CD14-positive monocyte (primary cell): Measurements from ENCODE around the gene ATM. TPM values are rescaled to one million over a fixed set of nuclear protein-coding genes. Genes with fewer than 3 reads are reported as not detected.

Experiments used
- DNase-seq, 3 donors: peaks; one replicate each; pipeline ENCODE4 v3.0.0-alpha.2; 2011 to 2022
- H2AFZ ChIP-seq: 2 replicates; pipeline ENCODE4 v1.6.0; 2012; ENCODE audit warnings: mild to moderate bottlenecking, low read depth, low read length, inconsistent platforms; ENCODE audit not compliant: insufficient read depth, poor library complexity, severe bottlenecking
- H3K27ac ChIP-seq, 2 donors: 1 replicate in 1 of 2; 2 replicates in 1 of 2; pipeline ENCODE4 v1.5.1; 2012 to 2013; ENCODE audit warnings: low read length in 2 of 2, control low read depth in 1 of 2, inconsistent platforms in 1 of 2, low read depth in 1 of 2, mild to moderate bottlenecking in 1 of 2
- H3K27me3 ChIP-seq, 2 donors: one replicate each; pipeline versions ENCODE4 v1.6.0 to v1.6.1; 2011 to 2013; ENCODE audit warnings: low read length in 2 of 2; ENCODE audit not compliant: control insufficient read depth in 2 of 2, insufficient read depth in 2 of 2
- H3K36me3 ChIP-seq, 2 donors: replicated peaks in 1 of 2; 1 replicate in 1 of 2; 2 replicates in 1 of 2; pipeline versions ENCODE4 v1.5.1 to v1.6.1; 2012 to 2013; ENCODE audit warnings: low read length in 2 of 2, control low read depth in 1 of 2, inconsistent platforms in 1 of 2, mild to moderate bottlenecking in 1 of 2; ENCODE audit not compliant: insufficient read depth in 2 of 2, control insufficient read depth in 1 of 2
- H3K4me1 ChIP-seq, 2 donors: 1 replicate in 1 of 2; 2 replicates in 1 of 2; pipeline versions ENCODE4 v1.5.1 to v1.6.1; 2012 to 2013; ENCODE audit warnings: low read length in 2 of 2, control low read depth in 1 of 2, inconsistent platforms in 1 of 2, mild to moderate bottlenecking in 1 of 2, moderate library complexity in 1 of 2; ENCODE audit not compliant: insufficient read depth in 2 of 2, control insufficient read depth in 1 of 2
- H3K4me2 ChIP-seq: replicated peaks from 2 replicates; pipeline ENCODE3; 2012; ENCODE audit warnings: low read length, moderate library complexity, mild to moderate bottlenecking; ENCODE audit not compliant: poor library complexity, severe bottlenecking; ENCODE audit errors: extremely low read depth
- H3K4me3 ChIP-seq, 3 experiments: fragments of 200-600 bp in 1 of 3; sonication (generic) in 1 of 3; replicated peaks in 1 of 3; 1 replicate in 2 of 3; 2 replicates in 1 of 3; pipeline ENCODE4 v1.5.1; 2011 to 2013; ENCODE audit warnings: low read length in 3 of 3, mild to moderate bottlenecking in 3 of 3, control low read depth in 2 of 3, low read depth in 2 of 3, inconsistent platforms in 1 of 3, moderate library complexity in 1 of 3
- H3K79me2 ChIP-seq: 2 replicates; pipeline ENCODE4 v1.6.0; 2012; ENCODE audit warnings: mild to moderate bottlenecking, control low read depth, inconsistent platforms, low read length, moderate library complexity; ENCODE audit not compliant: insufficient read depth
- H3K9ac ChIP-seq: 2 replicates; pipeline ENCODE4 v1.6.0; 2017; ENCODE audit warnings: low read length, mild to moderate bottlenecking; ENCODE audit not compliant: insufficient read depth, poor library complexity, severe bottlenecking
- H3K9me3 ChIP-seq, 2 donors: replicated peaks in 1 of 2; 1 replicate in 1 of 2; 2 replicates in 1 of 2; pipeline versions ENCODE4 v1.5.1 to v1.6.1; 2012 to 2013; ENCODE audit warnings: low read length in 2 of 2, control low read depth in 1 of 2; ENCODE audit not compliant: control insufficient read depth in 1 of 2, insufficient read depth in 1 of 2
- H4K20me1 ChIP-seq: 2 replicates; pipeline ENCODE4 v1.6.0; 2012; ENCODE audit warnings: mild to moderate bottlenecking, low read length, control low read depth, moderate library complexity; ENCODE audit not compliant: insufficient read depth
- H3K27ac Mint-ChIP-seq, 7 donors: one replicate each; pipeline ENCODE4 v1.8.0; 2020; ENCODE audit warnings: mild to moderate bottlenecking in 7 of 7, mixed read lengths in 7 of 7, moderate library complexity in 6 of 7, inconsistent platforms in 2 of 7
- H3K27me3 Mint-ChIP-seq, 3 donors: one replicate each; pipeline ENCODE4 v1.8.0; 2021 to 2022; ENCODE audit warnings: low read depth in 3 of 3, mild to moderate bottlenecking in 3 of 3, mixed read lengths in 3 of 3, moderate library complexity in 3 of 3, inconsistent platforms in 1 of 3
- H3K36me3 Mint-ChIP-seq, 2 donors: one replicate each; pipeline ENCODE4 v1.8.0; 2020; ENCODE audit warnings: mixed read lengths in 2 of 2, inconsistent platforms in 1 of 2, mild to moderate bottlenecking in 1 of 2
- H3K4me1 Mint-ChIP-seq: one replicate; pipeline ENCODE4 v1.8.0; 2020; ENCODE audit warnings: mild to moderate bottlenecking, mixed read lengths
- H3K4me3 Mint-ChIP-seq, 2 donors: one replicate each; pipeline ENCODE4 v1.8.0; 2020; ENCODE audit warnings: mild to moderate bottlenecking in 2 of 2, mixed read lengths in 2 of 2, moderate library complexity in 1 of 2
- H3K9me3 Mint-ChIP-seq, 7 donors: one replicate each; pipeline ENCODE4 v1.8.0; 2020 to 2022; ENCODE audit warnings: mixed read lengths in 7 of 7, mild to moderate bottlenecking in 6 of 7, moderate library complexity in 6 of 7, inconsistent platforms in 2 of 7
- WGBS: methylation state at CpG from one replicate; pipeline ENCODE4 v1.1.5; 2013; ENCODE audit warnings: missing lambda C conversion rate; ENCODE audit not compliant: insufficient coverage; 5-methylcytosine and 5-hydroxymethylcytosine counted together
- intact Hi-C, 2 donors: fragments of 100-400 bp; cut with micrococcal nuclease; formaldehyde crosslinking; loops; one replicate each; pipeline versions ENCODE4 v1.15.0 to v1.15.1; 2023
- polyA plus RNA-seq, 3 donors: library from polyadenylated mRNA; depleted of rRNA in 1 of 3; unstranded in 2 of 3; stranded (reverse) in 1 of 3; fragments of 300-500 nt in 2 of 3; fragments of >200 nt in 1 of 3; fragmentation: Illumina TruSeq in 2 of 3; gene quantifications; 1 replicate in 2 of 3; 2 replicates in 1 of 3; pipeline ENCODE4 v1.2.3, GENCODE V29; 2012 to 2021
- TF ChIP-seq, protein P1 (sequence below): fragments of 200-600 bp; IDR thresholded peaks from one replicate; pipeline ENCODE4 v1.8.0; 2022; ENCODE audit warnings: antibody characterized with exemption, mild to moderate bottlenecking

ATM gene
- polyA plus RNA-seq, 3 donors: 13.2 to 56.7 (median 21.4) TPM

DNA sequence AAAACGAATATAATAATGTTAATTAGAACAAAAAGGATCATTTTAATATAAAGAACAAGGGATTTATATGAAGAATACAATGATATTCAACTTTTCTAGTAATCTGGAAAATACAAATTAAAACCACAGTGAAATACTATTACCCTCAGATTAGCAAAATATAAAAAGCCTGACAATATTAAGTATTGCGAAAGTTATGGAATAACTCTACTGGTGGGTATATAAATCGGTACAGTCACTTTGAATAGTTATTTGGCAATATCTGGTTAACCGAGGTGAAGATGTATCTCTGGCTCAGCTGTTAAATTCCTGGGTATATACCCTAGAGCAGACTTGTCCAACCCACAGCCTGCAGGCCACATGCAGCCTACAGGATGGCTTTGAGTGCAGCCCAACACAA lies 118.8 kb downstream of the ATM start:
- Histone ChIP-seq H4K20me1 (no peaks in the 10 kb centered on the region), H3K36me3 (peaks cover 26 to 71% of the 10 kb centered on the region in 2 donors), H3K27me3 (no peaks in the 10 kb centered on the region), H3K4me2 (no peak overlapping the region), H3K79me2 (no peaks in the 10 kb centered on the region), H3K4me3 (no peak overlapping the region), H3K4me1 (no peaks in the 10 kb centered on the region), H2AFZ (no peak overlapping the region), H3K9me3 (no peaks in the 10 kb centered on the region), H3K27ac (no peak overlapping the region), H3K9ac (no peak overlapping the region)
- no peaks in the 10 kb centered on the region for H3K27me3 Mint-ChIP-seq
- H3K27ac Mint-ChIP-seq: no peak overlapping the region
- H3K9me3 Mint-ChIP-seq: no peaks in the 10 kb centered on the region
- TF ChIP-seq, protein P1, sequence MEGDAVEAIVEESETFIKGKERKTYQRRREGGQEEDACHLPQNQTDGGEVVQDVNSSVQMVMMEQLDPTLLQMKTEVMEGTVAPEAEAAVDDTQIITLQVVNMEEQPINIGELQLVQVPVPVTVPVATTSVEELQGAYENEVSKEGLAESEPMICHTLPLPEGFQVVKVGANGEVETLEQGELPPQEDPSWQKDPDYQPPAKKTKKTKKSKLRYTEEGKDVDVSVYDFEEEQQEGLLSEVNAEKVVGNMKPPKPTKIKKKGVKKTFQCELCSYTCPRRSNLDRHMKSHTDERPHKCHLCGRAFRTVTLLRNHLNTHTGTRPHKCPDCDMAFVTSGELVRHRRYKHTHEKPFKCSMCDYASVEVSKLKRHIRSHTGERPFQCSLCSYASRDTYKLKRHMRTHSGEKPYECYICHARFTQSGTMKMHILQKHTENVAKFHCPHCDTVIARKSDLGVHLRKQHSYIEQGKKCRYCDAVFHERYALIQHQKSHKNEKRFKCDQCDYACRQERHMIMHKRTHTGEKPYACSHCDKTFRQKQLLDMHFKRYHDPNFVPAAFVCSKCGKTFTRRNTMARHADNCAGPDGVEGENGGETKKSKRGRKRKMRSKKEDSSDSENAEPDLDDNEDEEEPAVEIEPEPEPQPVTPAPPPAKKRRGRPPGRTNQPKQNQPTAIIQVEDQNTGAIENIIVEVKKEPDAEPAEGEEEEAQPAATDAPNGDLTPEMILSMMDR: no peak
- no CpG with 5 or more reads among the region's 4 CpGs for WGBS
- no peak for DNase-seq
- intact Hi-C loops: no loop called here
- no peaks in the 10 kb centered on the region for H3K4me1 Mint-ChIP-seq
- H3K36me3 Mint-ChIP-seq: peaks cover 48 to 63% of the 10 kb centered on the region in 2 donors
- no peak overlapping the region for H3K4me3 Mint-ChIP-seq

DNA sequence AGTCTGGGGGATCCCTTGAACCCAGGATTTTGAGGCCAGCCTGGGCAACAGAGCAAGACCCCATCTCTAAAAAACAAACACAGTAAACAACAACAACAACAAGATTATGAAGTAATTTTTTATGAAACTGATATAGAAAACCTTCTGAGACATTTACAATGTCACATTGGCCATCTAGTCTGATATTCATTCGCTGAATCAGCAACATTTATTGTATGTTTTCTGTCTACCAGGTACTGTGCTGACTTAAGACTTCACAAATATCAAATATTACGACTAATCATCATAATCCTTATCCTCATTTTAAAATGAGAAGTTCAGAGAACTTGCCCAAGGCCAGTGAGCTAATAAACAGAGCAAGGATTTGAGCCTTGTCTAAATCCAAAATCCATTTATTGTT lies 120.8 kb downstream of the ATM start:
- no peak overlapping the region for H3K9ac ChIP-seq
- no peaks in the 10 kb centered on the region for H3K4me1 ChIP-seq
- no CpG with 5 or more reads among the region's 2 CpGs for WGBS
- Mint-ChIP-seq H3K36me3 (peaks cover 53 to 57% of the 10 kb centered on the region in 2 donors), H3K27me3 (no peaks in the 10 kb centered on the region), H3K9me3 (no peaks in the 10 kb centered on the region), H3K4me1 (no peaks in the 10 kb centered on the region), H3K27ac (no peak overlapping the region), H3K4me3 (no peak overlapping the region)
- H4K20me1 ChIP-seq: no peaks in the 10 kb centered on the region
- H3K79me2 ChIP-seq: no peaks in the 10 kb centered on the region
- peaks cover 27 to 67% of the 10 kb centered on the region in 2 donors for H3K36me3 ChIP-seq
- H3K4me3 ChIP-seq: no peak overlapping the region
- TF ChIP-seq, protein P1: no peak
- H3K4me2 ChIP-seq: no peak overlapping the region
- H3K9me3 ChIP-seq: no peaks in the 10 kb centered on the region
- no peak overlapping the region for H3K27ac ChIP-seq
- DNase-seq: no peak
- H3K27me3 ChIP-seq: no peaks in the 10 kb centered on the region
- intact Hi-C loops: no loop called here
- no peak overlapping the region for H2AFZ ChIP-seq
